SK-N-DZ (cell line): Measurements from ENCODE around the gene MAPK8IP2.
"Not testable (repeated sequence)": the region's sequence is repeated elsewhere in the genome, so short reads cannot be mapped to it uniquely, and the experiment has no call there.

Experiments used
- DNase-seq: peaks from one replicate; pipeline ENCODE4 v3.0.0-alpha.2; 2015; ENCODE audit warnings: low spot score

Gene MAPK8IP2

GRCh38 chr22:50612528-50613221, 12.1 kb downstream of the MAPK8IP2 start:
- no peak for DNase-seq

GRCh38 chr22:50613291-50613981, 12.8 kb downstream of the MAPK8IP2 start:
- DNase-seq, result no peak

- DNase-seq, result not testable (repeated sequence)
These were observed 13.7 kb downstream of the MAPK8IP2 start for GRCh38 chr22:50614296-50614695.

GRCh38 chr22:50620593-50621355, 20.2 kb downstream of the MAPK8IP2 start:
- no peak for DNase-seq

GRCh38 chr22:50621356-50621880, 20.8 kb downstream of the MAPK8IP2 start:
- DNase-seq, result no peak

GRCh38 chr22:50621948-50622722, 21.5 kb downstream of the MAPK8IP2 start:
- no peak for DNase-seq

- peak; percentile 55 for DNase-seq
These were observed 22.2 kb downstream of the MAPK8IP2 start for GRCh38 chr22:50622723-50623327.

- no peak for DNase-seq
These were observed 23.9 kb downstream of the MAPK8IP2 start for GRCh38 chr22:50624347-50625130.

GRCh38 chr22:50625131-50625567, 24.6 kb downstream of the MAPK8IP2 start:
- no peak for DNase-seq

GRCh38 chr22:50625568-50626313, 25.1 kb downstream of the MAPK8IP2 start:
- no peak for DNase-seq

GRCh38 chr22:50626314-50626849, 25.8 kb downstream of the MAPK8IP2 start:
- DNase-seq, result no peak

GRCh38 chr22:50626850-50627641, 26.5 kb downstream of the MAPK8IP2 start:
- no peak for DNase-seq

- peak; percentile 75 for DNase-seq
These were observed 27.3 kb downstream of the MAPK8IP2 start, which contains the start of gene ARSA for GRCh38 chr22:50627642-50628542. ARSA (minus strand) TSS chr22:50628152; CDS start chr22:50627779, 373 bp downstream.

GRCh38 chr22:50628543-50629134, 28.0 kb downstream of the MAPK8IP2 start:
- no peak for DNase-seq

GRCh38 chr22:50630376-50630775, 29.8 kb downstream of the MAPK8IP2 start:
- DNase-seq, result no peak

GRCh38 chr22:50633086-50633485, 32.5 kb downstream of the MAPK8IP2 start:
- no peak for DNase-seq

- no peak for DNase-seq
These were observed 33.2 kb downstream of the MAPK8IP2 start for GRCh38 chr22:50633771-50634170.
